ENCODE measurements around the gene LENG9.

Gene LENG9

DNA sequence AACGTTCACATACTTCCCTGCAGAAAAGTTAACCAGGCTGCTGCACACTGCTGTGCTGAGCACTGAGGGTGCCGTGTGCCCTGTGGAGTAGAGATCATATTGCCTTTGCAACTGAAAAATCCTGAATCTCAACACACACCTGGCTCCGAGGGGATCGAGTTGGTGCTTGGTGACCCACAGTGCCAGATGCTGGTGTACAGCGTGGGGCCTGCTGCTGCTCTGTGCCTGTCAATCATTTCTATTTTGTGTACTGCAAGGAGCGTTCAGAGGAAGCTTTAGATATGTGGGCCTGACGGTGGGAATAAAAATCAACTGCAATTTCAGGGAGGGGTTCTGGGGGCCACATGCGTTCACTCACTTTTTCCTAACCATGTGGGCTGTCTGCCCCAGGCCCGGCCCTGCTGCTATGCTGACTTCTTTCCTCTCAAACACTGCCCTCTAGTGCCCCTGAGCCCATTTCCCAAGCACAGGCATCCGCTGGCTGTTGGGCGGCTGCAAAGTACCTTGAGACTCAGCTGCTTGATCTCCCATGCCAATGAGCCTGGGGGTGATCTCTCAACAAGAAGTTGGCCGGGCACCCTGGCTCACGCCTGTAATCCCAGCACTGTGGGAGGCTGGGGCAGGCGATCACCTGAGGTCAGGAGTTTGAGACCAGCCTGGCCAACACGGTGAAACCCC lies 24.3 kb downstream of the LENG9 start:
- DNase-seq (ENCODE audit: low spot score), result peak; percentile 46

DNA sequence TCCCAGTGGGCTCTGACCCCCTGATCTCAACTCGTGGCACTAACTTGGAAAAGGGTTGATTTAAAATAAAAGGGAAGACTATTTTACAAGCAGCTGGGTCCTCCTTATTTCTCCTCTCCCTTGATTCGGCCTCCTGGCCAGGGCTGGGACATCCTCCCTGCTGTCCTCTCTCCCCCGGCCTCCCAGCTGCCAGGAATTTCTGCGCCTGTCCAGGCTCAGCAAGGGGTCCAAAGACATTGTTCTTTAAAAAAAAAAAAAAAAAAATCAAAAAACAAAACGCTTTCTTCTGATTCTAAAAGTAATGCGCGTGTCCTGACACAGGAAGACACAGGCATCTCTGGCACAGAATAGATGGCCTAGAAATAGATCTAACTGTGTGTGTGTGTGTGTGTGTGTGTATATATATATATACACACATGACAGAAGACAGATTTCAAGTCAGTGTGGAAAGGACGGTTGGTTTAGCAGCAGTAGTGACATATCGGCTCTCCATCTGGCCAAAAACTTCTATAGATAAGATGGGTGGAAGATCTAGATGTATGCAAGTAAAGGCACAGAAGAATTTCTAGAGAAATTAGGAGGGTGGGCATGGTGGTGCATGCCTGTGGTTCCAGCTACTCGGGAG lies 26.8 kb downstream of the LENG9 start:
- DNase-seq (ENCODE audit: low spot score), result no peak

DNA sequence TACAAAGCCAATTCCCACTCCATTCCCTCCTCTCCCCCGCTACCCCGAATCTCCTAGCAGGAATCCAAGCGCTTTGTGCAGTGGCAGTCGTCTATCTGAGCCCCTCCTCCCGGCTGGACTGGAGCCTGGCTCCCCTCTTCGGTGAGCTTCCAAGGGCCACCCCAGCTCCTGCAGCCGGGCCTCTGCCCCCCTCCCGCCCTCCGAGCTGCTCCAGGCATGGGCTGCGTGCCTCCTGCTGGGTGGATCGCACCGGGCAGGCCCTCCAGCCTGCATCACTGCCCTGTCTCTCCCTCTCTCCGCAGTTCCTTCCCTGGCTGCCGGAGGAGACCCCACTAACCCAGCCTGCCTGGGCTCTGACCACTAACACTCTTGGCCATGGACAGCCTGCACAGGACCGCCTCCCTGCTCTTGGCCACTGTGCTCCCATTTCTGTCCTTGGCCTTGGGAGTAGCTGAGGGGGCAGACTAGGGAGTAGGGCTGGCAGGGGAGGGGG lies 27.5 kb downstream of the LENG9 start:
- no peak for DNase-seq (ENCODE audit: low spot score)

GRCh38 chr19:54435551-54436016 lies 28.0 kb downstream of the LENG9 start:
- DNase-seq (ENCODE audit: low spot score), result no peak

DNA sequence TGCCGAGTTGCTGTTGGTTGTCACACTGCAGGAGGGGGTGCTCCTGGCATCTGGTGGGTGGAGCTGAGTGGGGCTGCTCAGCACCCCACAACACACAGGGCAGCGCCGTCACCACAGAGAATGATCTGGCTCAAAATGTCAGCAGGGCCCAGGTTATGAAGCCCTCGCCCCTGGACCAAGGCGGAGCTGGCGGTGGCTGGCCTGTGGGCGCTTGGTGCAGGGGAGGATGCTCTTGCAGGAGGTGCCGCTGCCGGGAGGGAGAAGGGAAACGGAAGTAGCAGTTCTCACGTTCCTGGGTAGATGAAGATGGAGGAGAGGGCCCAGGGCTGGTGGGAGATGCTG lies 28.7 kb downstream of the LENG9 start:
- no peak for DNase-seq (ENCODE audit: low spot score)

DNA sequence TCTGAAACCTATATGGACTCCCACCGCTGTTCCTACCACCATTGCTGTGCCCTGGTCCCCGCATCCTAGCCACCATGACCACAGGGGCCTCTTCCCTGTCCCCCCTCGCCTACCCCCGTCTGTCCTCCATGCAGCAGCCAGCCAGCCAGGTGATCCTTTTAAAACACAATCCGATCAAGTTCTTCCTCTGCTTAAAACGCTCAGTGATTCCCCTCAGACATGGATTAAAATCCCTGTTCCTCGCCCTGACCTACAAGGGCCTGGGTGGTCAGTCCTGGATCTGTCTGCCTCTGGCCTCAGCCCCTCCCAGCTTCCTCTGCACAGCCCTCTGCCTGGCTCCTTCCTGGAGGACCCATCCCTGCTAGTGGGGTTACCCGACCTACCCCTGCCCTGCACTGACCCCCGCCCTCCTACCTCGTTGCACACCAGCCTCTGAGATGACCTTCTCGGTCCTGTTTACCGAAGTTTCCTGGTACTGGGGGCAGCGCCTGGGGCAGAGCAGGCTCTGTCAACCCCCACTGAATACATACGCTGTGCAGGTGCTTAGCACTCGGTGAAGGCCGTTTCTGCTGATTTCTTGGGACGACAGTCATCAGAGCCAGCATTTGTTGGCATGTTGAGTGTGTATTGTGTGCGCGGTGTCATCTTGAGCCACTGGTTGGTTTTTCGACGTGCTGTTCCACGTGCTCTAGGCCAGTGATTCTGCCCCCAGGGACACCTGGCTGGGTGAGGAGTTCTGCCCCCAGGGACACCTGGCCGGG lies 29.3 kb downstream of the LENG9 start:
- no peak for DNase-seq (ENCODE audit: low spot score)

- no peak for DNase-seq (ENCODE audit: low spot score)
Measured at GRCh38 chr19:54433697-54434096, 29.9 kb downstream of the LENG9 start.

- peak; percentile 72 for DNase-seq (ENCODE audit: low spot score)
Measured at GRCh38 chr19:54432144-54432738, 31.3 kb downstream of the LENG9 start.

GRCh38 chr19:54431255-54431838 lies 32.2 kb downstream of the LENG9 start:
- DNase-seq (ENCODE audit: low spot score), result peak; percentile 33

GRCh38 chr19:54430306-54431254 lies 33.0 kb downstream of the LENG9 start:
- DNase-seq (ENCODE audit: low spot score), result peak; percentile 43

GRCh38 chr19:54429545-54430227 lies 33.9 kb downstream of the LENG9 start:
- DNase-seq (ENCODE audit: low spot score), result no peak

DNA sequence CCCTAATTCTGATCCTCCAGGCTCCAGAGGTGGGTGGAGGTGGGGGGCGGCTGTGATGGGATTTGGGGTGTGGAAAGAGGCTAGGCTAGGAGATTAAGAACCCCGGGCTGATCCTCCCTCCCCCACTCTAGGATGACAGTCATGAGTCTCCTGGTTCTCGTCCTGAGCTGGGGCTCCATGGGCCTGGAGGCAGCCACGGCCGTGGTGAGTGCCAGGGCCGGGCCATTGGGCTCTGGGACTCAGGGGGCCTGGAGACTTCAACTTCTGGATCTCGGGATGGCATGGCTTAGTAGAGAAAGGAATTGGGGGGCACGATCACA lies 34.4 kb downstream of the LENG9 start:
- DNase-seq (ENCODE audit: low spot score), result no peak

GRCh38 chr19:54428323-54429175 lies 35.0 kb downstream of the LENG9 start:
- DNase-seq (ENCODE audit: low spot score), result no peak

DNA sequence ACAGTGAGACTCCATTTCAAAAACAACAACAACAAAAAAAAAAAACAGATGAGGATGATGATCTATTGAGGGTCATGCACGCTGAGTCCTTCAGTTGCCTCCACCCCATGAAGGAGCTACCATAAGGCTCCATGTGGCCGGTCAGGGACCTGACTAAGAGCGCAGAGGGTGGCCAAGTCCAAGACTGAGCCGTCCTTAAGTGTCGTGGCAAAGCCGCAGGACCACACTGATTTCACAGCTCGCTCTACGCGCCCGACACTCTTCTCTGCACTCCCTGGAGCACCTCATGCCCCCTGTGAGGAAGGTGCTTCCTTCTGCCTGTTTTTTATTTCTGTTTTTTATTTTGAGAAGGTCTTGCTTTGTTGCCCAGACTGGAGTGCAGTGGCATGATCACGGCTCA lies 36.0 kb downstream of the LENG9 start:
- no peak for DNase-seq (ENCODE audit: low spot score)

GRCh38 chr19:54426291-54426931 lies 37.2 kb downstream of the LENG9 start:
- peak; percentile 30 for DNase-seq (ENCODE audit: low spot score)

- DNase-seq (ENCODE audit: low spot score), result no peak
Measured at GRCh38 chr19:54425382-54425723, 38.2 kb downstream of the LENG9 start.

- DNase-seq (ENCODE audit: low spot score), result no peak
Measured at GRCh38 chr19:54424660-54425381, 38.8 kb downstream of the LENG9 start.

DNA sequence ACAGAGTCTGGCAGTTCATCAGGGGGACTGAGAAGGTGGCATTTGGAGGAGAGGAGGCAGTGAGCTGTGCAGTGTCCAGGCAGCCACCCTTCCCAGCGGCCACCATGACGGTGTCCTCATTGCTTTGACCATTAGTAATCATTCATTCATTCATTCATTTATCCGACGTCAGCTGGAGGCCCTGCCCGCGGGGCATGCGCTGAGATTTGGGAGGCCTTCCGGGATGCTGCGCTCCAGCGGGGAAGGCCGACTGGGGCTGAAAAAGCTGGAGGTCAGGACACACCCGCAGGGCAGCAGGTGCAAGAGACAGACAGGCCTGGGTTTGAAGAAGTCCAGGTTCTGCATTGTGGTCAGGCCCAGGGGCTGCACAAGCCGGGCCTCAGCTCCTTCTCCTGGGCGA lies 39.4 kb downstream of the LENG9 start:
- DNase-seq (ENCODE audit: low spot score), result no peak

DNA sequence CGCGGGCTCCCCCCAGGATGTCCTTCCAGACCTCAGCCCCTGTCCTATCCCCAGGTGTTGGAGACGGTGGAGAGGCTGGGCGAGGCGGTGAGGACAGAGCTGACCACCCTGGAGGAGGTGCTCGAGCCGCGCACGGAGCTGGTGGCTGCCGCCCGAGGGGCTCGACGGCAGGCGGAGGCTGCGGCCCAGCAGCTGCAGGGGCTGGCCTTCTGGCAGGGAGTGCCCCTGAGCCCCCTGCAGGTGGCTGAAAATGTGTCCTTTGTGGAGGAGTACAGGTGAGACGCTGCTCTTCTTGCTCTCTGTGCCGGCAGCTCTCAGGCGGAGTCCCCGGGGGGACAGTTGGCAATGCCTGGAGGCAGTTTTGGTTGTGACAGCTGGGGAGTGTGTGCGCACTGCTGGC lies 41.4 kb downstream of the LENG9 start:
- no peak for DNase-seq (ENCODE audit: low spot score)
